Central memory CD4-positive, alpha-beta T cell (primary cell): Measurements from ENCODE around the gene MYOZ1.
A peak's percentile ranks its signal among the peaks of the same experiment; 100 is the strongest.
"Not testable (repeated sequence)": the region's sequence is repeated elsewhere in the genome, so short reads cannot be mapped to it uniquely, and the experiment has no call there.

ENCODE experiments used
- DNase-seq: peaks from one replicate; pipeline ENCODE4 v3.0.0; 2022

The MYOZ1 gene

DNA sequence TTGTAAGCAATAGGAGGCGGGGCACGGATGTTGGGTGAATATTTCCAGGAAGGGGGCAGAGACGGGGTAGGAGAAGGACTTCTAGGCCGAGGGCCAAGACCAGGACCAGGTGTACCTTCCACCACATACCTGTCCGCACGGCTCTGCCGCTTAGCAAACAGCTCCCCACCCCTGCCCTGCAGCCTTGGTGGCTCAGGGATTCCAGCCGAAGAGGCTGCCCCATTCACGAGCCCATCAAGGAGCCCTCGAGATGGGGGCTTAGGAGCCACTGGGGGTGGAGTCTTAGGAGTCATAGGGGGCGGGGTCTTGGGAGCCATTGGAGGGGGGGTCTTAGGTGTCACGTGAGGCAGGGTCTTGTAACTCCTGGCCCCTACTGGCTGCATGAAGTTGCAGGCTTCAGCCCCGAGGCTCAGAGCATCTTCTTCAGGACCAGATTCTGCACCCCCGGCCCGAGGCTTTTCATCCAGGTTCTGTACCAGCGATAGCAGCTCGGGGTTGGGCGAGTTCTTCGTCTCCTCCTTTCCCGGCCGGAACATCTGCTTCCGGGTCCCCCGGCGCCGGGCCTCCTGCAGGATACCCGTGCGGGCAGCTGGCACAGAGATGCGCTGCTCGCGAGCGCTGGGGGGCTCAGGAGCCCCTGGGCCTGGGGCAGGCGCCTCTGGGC lies 6.1 kb upstream of the MYOZ1 start:
- DNase-seq, result no peak

DNA sequence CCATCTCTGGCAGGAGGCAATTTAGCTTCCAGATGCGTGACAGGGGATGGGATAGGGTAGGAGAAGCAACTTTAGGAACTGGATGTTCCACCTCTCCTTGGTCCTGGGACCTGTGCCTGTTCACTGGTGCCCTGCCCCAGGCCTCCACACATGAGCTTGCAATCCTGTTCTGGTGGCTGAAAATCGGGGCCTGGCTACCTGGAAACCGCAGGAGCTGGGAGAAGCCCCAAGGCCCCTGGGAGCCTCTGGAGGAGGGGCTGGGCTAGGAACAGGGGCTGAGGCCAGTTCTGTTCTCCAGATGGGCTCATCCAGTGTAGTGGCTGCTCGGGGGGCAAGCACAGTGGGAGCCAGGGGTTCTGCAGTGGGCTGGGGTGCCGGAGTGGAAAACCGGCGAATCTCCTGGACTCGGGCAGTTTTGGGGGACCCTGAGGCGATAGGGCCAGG lies 5.3 kb upstream of the MYOZ1 start:
- no peak for DNase-seq

DNA sequence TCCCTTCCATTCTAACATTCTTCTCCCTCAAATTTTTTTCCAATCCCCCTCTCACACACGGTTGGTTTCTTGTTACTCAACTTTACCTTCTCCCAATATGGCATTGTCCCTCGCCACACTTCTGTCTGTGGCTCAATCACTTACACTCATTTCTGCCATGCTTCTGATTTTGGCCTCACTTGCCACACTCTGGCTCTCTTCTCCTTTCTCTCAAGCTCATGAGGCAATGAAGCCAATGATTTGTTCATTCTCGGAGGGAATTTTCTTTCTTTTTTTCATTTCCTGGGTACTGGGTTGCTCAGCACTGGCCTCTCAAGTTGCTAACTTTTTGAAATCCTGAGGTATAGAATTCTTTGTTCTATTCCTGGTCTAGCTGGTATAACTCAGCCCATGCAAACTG lies 4.0 kb upstream of the MYOZ1 start:
- DNase-seq, result no peak

DNA sequence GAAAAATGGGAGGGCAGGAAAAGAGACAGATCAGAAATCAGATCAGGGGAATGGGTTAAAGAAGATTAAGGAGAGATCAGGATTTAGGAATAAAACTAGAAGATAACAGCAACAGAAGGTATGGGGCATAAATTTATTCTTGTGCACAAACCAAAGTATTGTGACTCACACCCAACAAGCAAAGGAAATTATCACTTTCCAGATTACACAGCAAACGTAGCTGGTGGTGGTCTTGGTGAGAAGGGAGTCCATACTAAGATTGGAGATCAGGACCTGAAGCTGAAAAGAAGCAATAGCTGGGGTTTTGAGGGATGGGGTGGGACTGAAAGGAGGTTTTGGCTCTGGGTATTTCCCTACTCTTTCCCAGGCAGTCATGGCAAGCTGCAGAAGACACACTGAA lies 3.5 kb upstream of the MYOZ1 start:
- DNase-seq, result no peak

DNA sequence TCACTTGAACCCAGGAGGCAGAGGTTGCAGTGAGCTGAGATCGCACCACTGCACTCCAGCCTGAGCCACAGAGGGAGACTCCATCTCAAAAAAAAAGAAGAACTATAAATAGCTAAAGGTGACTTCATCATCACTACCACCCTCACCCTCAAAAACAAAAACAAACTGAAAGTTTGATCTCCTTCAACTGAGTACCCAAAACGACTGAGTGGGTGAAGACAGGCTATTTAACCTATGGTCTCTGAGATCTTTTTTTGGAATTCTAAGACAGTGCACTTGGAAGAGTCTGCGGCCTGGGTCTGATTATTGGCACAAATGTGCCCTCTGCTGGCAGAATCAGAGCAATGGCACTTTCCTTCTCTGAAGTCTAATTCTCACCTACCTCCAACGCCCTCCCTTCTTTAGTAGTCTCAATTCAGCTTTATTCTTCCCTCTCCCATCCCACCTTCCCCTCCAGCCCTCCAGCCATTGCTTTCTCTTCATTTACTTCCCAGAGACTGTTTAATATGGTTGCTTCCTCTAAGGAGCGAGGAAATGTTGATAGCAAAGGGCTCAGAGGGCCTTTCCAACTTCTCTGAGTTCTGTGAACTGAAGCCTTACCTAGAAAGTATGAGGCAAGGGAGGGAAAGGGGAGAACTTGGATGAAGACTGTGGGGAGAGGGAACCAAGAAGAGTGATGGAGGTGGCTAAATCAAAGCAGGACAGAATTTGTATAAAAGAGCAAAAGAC lies 2.9 kb upstream of the MYOZ1 start:
- DNase-seq, result peak; percentile 56

DNA sequence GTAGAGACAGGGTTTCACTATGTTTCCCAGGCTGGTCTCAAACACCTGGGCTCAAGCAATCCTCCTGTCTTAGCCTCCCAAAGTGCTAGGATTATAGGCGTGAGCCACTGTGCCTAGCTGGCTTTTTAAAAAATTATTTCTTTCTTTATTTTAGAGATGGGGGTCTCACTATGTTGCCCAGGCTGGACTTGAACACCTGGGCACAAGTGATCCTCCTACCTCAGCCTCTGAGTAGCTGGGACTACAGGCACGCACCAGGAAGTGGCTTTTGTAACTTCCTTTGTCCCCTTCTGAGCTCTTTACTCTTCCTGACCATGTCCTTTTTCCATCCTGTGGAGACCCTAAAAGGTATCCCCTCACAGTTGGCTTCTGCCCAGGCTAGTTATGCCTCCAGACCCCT lies 2.1 kb upstream of the MYOZ1 start:
- DNase-seq, result no peak

DNA sequence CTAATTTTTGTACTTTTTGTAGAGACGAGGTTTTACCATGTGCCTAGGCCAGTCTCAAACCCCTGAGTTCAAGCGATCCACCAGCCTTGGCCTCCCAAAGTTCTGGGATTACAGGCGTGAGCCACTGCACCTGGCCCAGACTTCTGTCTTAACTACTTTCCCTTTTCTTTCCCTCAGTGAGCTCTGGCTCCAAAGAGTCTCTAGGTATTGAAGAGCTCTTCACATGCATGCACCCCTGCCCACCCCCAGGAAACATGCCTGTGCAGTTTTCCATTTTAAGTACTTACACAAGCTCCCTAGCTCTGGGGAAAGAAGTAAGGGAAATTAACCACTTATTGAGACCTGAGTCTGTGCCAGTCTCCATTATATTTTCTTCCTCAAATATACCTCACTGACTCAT lies 2.0 kb downstream of the MYOZ1 start:
- no peak for DNase-seq

DNA sequence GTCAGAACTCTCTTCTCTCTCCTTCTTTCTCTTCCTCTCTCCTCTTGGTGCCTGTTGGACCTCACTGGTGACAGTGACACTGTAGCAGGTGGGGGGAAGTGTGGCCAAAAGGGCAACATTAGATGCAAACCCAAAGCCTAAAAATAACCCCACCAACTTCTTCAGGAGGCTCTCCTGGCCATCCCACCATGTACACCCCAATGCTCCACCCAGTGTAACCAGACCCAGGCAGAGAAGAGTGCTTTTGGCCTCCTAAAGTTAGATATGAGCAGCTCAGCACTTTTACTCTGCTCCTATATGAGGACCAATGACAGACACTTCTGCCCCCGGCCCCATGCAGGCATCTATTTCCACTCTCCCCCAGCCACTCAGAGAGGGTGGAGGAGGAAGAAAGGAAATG lies 5.5 kb downstream of the MYOZ1 start:
- DNase-seq, result no peak

DNA sequence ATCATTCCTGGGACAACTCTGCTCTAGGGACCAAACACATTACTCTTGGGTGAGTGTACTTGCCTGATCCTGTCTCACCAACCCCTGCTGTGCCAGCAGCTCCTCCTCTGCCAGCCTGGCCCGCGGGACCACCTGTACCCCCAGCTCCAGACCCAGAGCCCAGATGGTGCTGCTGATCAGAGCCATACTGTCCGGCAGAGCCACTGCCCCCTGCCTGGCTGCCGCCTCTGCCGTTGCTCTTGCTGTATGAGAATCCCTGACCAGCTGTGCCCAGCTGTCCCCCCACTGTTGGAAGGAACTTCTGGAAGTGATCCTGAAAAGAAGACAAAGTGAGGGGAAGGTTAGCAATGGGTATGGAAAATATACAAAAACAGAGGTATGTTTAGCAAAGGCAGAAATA lies 6.9 kb downstream of the MYOZ1 start:
- DNase-seq, result no peak

DNA sequence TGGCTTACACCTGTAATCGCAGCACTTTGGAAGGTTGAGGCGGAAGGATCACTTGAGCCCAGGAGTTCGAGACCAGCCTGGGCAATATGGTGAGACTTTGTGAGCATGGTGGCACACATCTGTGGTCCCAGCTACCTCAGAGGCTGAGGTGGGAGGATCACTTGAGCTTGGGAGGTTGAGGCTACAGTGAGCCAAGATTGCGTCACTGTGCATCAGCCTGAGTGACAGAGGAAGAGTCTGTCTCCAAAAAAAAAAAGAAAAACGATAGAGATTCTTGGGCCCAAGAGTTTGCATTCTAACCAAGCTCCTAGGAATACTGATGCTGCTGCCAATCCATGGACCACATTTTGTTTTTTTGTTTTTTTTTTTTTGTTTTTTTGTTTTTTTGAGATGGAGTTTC lies 12.1 kb downstream of the MYOZ1 start:
- no peak for DNase-seq

DNA sequence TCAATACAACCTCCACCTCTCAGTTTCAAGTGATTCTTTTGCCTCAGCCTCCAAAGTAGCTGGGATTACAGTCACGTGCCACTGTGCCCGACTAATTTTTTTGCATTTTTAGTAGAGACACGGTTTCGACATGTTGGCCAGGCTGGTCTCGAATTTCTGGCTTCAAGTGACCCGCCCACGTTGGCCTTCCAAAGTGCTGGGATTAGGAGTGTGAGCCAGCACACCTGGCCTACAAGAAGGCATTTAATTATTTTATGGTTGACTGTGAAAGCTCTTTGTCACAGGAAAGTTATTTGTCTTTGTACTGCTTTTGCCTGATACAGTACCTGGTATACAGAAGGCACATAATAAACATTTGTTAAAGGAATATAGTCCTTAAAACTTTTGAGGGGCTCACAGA lies 12.9 kb downstream of the MYOZ1 start:
- DNase-seq, result no peak

DNA sequence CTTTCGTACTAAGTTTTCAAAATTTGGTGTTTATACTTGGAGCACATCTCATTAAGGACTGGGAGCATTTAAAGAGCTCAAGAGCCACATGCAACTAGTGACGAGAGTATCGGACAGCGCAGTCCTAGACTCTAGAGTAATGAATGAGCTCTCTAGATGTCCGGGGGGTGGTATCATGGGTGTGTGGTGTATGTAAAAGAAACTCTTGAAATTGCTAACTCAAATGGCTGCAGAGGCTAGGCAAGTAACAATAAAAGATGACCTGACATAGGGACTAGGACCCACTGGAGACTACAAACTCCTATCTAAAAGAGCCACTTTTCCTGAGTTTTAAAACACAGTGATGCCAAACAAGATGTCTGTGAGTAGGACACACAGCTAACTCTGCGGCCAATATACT lies 14.0 kb downstream of the MYOZ1 start:
- DNase-seq, result no peak

DNA sequence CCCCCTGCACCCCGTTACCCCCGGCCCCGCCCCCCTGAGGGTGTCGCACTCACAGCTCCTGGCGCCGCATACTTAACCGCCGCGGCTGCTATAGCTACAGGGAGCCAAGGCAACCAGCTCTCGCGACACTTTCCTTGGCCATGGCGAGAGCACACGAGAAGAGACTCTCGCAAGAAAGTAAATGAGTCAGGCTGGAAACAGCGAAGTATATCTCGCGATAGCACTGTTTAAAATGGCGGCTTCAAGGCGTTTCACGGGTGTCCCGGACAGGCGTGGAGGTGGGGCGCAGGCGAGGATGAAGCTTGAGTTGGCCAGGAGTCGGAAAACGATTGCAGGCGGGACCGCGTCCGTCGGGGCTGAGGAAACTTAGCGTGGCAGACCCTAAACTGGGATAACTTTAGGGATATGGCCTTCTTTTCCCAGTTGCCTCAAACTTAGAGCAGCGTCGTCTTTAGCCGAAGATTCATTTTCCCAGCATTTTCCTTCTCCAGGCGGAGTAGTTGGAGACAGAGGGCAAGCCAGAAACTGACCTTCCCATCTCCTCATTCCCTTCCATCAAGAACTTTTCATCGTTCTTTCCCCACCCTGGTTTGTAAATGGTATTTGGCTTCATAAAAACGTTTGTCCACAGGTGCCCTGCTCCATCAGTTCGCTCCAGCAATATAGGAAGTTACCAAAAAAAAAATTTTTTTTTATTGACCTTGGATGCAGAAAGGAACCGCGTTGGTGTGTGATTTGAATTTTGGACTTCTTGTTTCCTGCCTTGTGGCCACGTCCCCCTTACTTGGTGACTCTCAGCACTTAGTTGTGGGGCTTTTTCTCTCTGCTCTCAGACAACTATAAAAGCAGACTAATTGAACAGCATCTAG lies 15.2 kb downstream of the MYOZ1 start:
- peak; percentile 93 for DNase-seq

DNA sequence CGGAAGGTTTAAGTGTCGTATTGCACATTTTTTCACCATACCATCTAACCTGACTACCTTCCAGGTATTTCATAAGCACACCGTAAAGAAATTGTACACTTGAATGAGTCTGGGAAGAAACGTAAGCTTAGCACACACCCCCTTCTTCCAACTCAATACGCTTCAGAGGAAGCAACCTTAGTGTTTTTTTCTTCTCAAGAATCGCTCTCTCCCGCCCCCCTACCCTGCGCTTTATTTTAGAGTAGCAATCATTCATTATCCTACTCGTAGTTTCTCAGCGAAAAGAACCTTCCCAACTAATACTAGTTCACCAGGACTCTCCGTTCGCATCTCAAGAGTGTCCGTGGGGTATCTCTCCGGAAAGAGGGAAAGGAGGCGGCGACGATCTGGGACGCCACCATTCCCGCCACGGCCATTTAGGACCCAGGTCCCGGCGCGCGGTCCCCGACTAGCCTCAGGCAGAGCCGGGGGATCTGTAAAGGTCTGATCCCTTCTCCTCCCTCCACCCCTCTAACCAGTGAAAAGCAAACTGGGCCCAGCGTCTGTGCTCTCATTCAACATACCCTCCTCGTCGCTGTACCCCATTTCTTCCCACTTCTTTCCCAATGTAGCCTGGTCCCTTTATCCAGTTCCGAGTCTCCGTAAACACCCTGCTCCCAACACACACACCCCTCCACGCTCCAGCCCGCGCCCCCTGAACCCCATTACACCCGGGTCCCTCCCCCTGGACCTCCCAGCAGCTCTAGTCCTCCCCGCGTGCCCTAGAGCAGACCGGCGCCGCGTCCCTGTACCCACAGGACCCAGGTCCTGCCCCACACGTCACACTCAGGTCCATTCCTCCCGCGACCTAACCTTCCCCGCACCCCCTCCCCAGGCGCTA lies 16.0 kb downstream of the MYOZ1 start:
- DNase-seq, result no peak

DNA sequence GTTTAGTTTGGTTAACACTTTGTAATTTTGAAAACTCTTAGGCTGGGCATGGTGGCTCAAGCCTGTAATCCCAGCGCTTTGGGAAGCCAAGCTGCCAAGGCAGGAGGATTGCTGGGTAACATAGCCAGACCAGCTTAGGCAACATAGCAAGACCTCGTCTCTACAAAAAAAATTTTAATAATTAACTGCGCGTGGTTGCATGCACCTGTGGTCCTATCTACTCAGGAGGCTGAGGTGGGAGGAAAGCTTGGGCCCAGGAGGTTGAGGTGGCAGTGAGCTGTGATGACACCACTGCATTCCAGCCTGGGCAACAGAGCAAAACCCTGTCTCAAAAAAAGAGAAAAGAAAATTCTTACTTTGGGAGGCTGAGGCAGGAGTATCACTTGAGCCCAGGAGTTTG lies 18.2 kb downstream of the MYOZ1 start:
- no peak for DNase-seq

DNA sequence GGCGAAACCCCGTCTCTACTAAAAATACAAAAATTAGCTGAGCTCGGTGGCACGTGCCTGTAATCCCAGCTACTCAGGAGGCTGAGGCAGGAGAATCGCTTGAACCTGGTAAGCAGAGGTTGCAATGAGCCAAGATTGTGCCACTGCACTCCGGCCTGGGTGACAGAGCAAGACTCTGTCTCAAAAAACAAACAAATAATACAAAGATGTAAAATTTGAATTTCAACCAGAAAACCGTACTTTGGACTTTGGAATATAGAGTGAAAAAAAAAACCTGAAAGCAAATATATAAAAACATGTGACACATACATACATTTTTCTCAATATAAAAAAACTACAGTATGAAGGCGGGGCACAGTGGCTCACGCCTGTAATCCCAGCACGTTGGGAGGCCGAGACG lies 20.3 kb downstream of the MYOZ1 start:
- not testable (repeated sequence) for DNase-seq

DNA sequence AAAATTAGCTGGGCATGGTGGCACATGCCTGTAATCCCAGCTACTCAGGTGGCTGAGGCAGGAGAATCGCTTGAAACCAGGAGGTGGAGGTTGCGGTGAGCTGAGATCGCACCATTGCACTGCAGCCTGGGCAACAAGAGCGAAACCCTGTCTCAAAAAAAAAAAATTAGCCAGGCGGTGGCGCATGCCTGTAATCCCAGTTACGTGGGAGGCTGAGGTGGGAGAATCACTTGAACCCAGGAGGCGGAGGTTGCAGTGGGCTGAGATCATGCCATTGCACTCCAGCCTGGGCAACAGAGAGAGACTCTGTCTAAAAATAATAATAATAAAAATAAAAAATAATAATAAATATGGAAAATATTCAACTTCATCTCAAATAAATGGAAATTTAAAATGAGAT lies 24.1 kb downstream of the MYOZ1 start:
- not testable (repeated sequence) for DNase-seq

DNA sequence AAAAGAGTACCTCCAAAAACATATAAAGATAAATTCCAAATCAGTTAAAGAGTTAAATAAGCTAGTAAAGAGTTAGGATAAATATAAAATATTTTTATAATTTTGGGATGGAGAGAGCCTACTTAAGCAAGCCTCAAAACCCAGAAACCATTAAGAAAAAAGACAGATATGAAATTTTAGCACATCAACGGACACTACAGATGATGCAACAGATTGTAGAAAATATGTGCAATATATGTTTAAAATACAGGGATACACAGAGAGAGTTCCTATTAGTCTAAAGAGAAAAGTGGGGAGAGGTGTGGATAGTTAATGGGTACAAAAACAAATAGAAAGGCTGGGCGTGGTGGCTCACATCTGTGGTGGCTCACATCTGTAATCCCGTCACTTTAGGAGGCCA lies 26.6 kb downstream of the MYOZ1 start:
- DNase-seq, result no peak

DNA sequence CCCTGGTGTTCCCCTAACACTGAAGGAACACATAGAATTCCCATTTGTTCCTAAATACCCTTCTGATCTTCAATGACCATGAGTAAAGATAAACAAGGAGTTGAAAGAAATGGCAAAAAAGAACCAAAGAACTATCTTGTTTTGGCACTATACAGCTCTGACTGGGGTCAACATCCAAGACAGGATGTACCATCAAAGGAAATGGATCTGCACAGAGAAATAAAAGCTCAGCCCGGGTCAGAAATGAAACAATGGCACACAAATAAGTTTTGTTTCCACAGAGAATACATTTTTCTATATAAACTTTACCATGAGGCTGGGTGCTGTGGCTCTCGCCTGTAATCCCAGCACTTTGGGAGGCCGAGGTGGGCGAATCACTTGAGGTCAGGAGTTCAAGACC lies 32.2 kb downstream of the MYOZ1 start:
- DNase-seq, result no peak

DNA sequence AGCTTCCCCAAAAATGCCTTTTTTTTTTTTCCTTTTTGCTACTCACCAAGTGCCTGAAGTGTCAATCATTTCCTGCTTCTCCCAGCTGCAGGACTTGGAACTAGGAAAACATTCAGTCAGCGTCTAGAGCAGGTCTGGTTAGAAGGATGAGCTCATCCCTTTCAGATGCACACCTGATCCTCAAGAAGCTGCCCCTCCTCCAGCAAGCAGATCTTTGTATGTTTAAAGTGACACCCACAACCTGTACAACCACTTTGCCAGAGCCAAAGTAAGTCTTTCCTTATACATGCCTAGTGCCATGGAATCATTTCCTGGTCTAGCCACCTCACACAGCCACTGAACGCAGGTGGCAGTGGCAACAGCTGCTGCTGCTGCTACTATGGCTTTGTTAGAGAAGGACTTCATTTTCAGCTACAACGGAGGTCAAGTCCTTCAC lies 39.8 kb downstream of the MYOZ1 start:
- no peak for DNase-seq

DNA sequence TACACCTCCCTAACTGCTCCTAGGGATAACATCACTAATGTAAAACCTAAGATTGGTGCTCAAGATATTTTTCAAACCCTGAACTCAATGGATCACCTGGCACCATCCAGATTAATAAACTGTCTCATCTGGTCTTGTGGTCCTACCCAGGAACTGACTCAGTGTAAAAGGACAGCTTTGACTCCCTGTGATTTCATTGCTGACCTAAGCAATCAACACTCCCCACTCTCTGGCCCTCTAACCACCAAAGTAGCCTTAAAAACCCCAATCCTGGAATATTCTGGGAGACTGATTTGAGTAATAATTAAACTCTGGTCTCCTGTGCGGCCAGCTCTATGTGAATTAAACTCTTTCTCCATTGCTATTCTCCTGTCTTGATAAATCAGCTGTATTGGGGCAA lies 43.9 kb downstream of the MYOZ1 start:
- DNase-seq, result no peak

DNA sequence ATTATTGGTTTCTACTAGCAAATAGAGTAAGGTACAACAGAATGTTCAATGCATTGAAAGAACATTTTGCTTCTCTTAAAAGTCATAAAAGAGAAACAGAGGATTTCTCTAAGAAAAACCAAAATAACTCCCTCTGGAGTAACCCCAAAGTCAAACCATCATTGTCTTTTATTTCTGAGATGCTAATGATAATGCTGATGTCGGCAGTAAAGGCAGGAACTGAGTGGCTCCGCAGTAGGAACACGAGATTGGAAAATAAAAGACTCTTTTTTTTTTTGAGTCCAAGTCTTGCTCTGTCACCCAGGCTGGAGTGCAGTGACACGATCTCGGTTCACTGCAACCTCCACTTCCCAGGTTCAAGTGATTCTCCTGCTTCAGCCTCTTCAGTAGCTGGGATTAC lies 47.5 kb downstream of the MYOZ1 start:
- no peak for DNase-seq

DNA sequence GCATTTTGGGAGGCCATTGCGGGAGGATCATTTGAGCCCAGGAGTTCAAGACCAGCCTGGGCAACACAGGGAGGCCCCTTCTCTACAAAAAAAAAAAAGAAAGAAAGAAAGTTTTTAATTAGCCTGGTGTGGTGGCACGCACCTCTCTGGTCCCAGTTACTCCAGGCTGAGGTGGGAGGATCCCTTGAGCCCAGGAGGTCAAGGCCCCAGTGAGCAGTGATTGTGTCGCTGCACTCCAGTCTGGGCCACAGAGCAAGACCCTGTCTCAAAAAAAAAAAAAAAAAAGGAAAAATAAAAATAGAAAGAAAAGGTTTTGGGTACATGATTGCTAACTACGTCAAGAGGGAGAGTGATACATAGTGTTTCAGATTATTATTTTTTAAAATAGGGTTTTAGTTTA lies 48.2 kb downstream of the MYOZ1 start:
- no peak for DNase-seq
